GM23338 (cell line): ENCODE results near the gene BTRC.

Experiments used
- CREB1 ChIP-seq: fragments of 250-450 bp; sonication (Bioruptor Pico); IDR thresholded peaks from 2 replicates; pipeline ENCODE4 v1.5.0; 2020; ENCODE audit warnings: low read depth, mild to moderate bottlenecking, moderate library complexity
- CTCF ChIP-seq, 2 experiments: fragments of 200-600 bp in 1 of 2; sonication (generic) in 1 of 2; conservative IDR thresholded peaks; 2 replicates each; pipeline versions ENCODE4 v1.5.1 to v1.6.1; 2016 to 2017; ENCODE audit warnings: antibody characterized with exemption in 2 of 2, low read depth in 2 of 2, mild to moderate bottlenecking in 2 of 2, moderate library complexity in 1 of 2
- ETS1 ChIP-seq: IDR thresholded peaks from 2 replicates; pipeline ENCODE4 v1.6.1; 2016; ENCODE audit warnings: antibody characterized with exemption
- EZH2 ChIP-seq: fragments of 200-600 bp; sonication (generic); IDR thresholded peaks from one replicate; pipeline ENCODE4 v1.8.0; 2017; ENCODE audit warnings: antibody characterized with exemption, mild to moderate bottlenecking, low read depth; ENCODE audit not compliant: unreplicated experiment
- EZH2phosphoT487 ChIP-seq: fragments of 200-600 bp; sonication (generic); IDR thresholded peaks from one replicate; pipeline ENCODE4 v1.8.1; 2018; ENCODE audit warnings: antibody characterized with exemption; ENCODE audit not compliant: unreplicated experiment
- POLR2AphosphoS5 ChIP-seq: IDR thresholded peaks from 2 replicates; pipeline ENCODE4 v1.6.1; 2016; ENCODE audit warnings: antibody characterized with exemption, low read depth
- REST ChIP-seq: IDR thresholded peaks from one replicate; pipeline ENCODE4 v1.6.1; 2018; ENCODE audit warnings: antibody characterized with exemption; ENCODE audit not compliant: unreplicated experiment
- ZNF114 ChIP-seq: fragments of 250-450 bp; sonication (Bioruptor Pico); IDR thresholded peaks from 2 replicates; pipeline ENCODE4 v1.5.0; 2020; ENCODE audit warnings: mild to moderate bottlenecking, moderate library complexity
- ZNF331 ChIP-seq: fragments of 250-450 bp; sonication (Bioruptor Pico); IDR thresholded peaks from 2 replicates; pipeline ENCODE4 v1.5.0; 2020; ENCODE audit warnings: low read depth, mild to moderate bottlenecking, moderate library complexity

GRCh38 chr10:101565370-101565900 lies 211.5 kb downstream of the BTRC start:
- TF ChIP-seq CTCF (conservative IDR thresholded peaks at IDR 0.05; ENCODE audit: low read depth in 2 of 2) (no peak), POLR2AphosphoS5 (no peak), EZH2 (no peak), REST (no peak), EZH2phosphoT487 (no peak), CREB1 (CRISPR knock-in tag) (no peak), ETS1 (no peak), ZNF331 (CRISPR knock-in tag) (no peak), ZNF114 (CRISPR knock-in tag) (no peak)
